HG03571 (cell line): Measurements from ENCODE around the gene CRIM1.

Experiments
- ATAC-seq: cut with Tn5 transposase; IDR thresholded peaks from one replicate; pipeline ENCODE4 v1.9.1; 2021; ENCODE audit not compliant: unreplicated experiment

The CRIM1 gene

DNA sequence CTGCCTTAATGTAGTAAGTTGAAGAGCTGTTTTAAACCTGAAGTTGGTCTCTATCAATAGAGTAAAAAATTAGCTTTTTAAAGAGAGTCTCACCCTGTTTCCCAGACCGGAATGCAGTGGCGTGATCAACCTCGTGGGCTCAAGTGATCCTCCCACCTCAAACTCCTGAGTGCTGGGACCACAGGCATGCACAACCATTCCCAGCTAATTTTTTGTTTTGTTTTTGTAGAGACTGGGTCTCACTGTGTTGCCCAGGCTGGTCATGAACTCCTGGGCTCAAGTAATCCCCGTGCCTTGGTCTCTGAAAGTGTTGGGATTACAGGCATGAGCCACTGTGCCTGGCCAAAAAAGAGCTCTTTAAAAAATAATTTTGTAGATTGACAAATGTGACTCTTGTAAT is 40.3 kb downstream of the CRIM1 start:
- no peak for ATAC-seq

DNA sequence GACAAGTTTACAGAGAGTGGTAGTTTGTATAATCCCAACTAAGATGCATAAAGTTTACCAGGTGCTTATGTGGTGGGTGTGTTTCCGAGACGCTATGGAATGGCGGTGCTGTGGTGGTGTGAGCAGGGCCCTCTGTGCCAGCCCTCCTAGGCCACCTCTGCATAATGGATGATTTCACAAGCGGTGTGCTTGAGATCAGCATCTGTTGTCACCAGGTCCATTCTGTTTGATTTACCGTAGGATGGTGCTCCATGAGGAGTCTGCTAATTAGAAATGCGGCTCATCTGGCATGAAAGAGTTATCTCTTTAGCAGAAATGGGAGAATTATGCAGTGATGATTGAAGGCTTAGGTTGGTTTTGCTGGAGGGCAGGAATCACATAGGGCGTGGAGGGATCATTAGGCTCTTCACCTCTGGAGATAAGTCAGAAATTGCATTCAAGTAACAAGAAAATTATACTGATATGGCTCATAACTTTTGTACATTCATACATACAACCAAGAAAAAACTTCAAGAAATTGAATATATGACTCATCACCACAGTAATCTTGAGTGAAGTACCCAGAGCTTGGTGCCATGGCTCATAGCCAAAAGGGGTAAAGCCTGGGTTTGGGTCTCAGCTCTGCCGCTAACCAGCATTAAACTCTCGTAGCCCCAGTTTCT is 41.4 kb downstream of the CRIM1 start:
- no peak for ATAC-seq

DNA sequence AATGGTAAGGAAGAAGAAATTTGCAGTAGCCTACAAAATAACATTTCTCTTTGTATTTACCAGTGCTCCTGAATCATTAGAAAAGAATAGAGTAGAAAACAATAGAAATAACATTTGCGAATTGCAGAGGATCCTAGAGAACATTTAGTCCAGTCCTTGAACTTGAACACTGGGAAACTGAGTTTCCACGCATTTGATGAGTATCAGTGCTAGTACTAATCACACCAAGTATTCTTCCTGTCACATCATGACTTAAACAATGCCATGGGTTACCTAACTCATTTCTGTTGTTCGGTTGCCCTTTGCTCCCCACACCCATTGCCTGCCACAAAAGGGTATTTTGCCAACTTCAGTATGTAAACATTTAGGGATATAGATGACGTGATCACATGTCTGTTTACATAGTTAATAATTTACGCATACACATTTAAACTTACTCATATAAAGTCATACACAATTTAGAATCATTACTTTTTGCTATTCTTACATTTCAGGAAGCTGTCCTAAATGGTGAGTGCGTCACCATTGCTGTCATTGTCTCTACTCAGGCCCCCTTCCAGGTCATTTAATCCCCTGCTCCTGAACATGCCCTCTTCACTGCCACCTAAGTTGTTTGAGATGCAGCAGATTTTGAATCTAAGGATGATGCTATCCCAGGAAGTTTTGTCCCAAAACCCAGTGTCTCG is 42.3 kb downstream of the CRIM1 start:
- ATAC-seq, result no peak

DNA sequence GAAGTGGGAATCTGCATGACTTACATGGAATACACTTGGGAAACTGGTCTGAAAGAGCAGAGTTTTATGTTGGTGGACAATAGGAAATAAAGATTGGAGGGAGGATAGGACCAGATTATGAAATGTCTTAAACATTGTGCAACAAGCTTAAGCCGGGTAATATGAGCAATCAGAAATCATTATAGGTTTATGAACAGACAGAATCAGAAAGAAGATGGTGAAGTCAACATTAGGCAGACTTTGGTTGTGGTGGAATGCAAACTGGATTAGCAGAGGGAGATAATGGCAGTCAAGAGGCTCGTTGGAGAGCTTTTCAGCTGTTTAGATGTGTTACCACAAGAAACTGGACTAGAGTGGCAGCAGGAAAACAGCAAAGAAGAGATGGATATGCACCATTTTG is 43.5 kb downstream of the CRIM1 start:
- no peak for ATAC-seq

DNA sequence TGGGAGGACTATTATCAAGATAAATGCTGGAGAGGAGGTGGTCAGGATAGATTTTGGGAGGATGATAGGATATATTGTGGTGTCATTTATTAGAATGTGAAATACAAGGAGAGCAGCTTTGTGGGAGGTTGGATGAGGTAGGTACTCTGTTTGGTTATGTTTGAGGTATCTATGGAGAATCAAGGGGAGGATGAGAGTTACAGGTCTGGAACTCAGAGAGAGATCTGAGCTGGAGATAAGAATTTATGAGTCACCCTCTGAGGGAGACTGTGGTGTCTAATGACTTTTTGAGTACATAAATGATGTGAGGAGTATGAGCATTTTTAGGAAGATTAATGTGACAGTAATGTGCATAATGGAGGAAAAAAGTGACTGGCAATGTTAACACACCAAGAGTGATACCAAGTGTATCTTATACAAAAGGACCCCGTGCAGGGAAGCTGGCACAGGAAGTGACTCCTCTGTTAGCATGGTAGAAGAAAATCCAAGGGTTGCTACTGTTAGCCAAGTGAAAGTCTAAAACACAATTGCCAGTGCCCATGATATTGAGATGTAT is 48.2 kb downstream of the CRIM1 start:
- peak; percentile 35 for ATAC-seq

DNA sequence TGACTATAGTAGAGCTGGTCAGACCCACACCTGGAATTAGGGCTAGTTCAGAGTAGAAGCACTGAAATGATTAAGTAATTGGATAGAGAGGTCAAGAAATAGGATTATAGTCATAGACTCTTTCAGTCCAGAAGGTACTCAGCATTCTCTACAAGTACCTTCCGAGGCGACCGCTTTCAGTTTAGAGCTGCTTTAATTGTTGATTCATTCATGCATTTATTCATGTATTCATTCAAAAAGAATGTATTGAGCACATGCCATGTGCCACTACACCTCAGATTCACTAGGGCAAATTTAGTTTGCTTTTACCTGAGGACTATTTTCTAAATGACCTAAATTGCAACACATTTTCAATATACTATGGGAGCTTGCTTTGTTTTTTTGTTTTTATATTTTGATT is 48.7 kb downstream of the CRIM1 start:
- ATAC-seq, result no peak

DNA sequence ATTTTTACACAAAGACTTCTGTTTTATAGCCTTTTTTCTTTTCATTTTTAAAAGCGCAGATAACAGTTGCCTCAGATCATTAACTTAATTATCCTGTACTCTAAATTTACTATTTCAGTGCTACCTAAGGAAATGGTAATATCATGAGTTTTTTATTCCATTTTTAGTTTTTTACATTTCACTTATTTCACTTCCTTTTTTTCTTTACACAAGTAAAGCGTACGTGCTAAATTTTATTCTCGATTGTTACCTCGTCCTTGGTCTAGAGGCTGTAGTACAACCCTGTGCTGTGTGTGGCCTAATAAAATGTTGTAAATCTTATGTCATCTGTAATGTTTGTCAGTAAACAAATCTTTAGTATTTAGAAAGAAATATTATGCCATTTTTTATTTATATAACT is 49.2 kb downstream of the CRIM1 start:
- ATAC-seq, result peak; percentile 59

DNA sequence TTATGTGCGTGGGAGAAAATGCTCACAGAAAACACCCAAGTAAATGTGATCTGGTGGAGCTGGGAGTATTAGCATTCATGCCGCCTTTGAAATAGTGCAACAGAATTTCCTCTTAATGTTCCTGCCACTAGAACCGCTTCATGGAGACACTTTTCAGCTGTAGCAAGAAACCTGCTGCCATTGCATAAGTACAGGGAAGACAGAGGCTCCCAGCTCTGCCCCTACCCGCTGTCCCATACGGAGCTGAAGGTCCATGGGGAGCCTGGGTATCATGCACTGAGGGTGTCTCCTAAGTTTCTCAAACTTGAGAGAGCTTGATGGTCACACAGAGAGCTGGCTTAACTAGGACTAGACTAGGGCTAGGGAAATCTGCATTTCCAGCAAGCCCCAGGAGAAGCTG is 49.6 kb downstream of the CRIM1 start:
- ATAC-seq, result no peak

DNA sequence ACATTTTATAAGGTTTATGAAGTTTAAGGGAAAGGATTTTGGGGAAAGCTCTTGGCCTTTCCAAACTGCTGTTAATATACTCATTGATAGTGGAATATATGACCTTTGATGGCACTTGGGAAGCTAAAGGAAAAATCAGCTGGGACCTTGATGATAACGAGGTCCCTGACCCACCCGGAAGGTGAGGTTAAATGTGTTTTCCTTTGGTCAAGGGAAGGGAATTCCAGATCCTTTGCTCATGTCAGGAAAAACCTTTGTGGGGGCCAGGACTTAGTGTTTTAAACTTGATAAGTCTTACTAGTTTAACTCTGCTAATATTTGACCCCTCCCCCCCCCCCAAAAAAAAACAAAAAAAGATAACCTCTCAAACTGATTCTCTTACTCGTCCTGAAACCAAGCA is 50.7 kb downstream of the CRIM1 start:
- ATAC-seq, result no peak

DNA sequence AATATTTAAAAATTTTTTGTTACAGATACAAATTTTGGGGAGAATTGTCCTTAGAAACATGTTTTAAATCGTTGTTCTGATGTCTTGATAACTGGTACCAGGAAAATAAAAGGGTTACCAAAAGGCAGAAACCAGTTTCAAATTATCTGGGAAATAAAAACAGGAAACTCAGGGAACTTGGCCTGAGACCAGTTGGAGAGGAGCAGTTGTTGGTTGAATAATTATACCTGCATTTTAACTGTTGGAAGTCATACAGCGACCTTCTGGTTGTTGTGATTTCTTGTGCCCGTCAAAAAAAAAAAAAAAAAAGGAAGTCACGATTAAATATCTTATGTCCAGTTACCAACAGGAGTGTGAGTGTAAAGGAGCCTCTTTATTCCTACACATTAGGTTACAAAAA is 51.8 kb downstream of the CRIM1 start:
- no peak for ATAC-seq

DNA sequence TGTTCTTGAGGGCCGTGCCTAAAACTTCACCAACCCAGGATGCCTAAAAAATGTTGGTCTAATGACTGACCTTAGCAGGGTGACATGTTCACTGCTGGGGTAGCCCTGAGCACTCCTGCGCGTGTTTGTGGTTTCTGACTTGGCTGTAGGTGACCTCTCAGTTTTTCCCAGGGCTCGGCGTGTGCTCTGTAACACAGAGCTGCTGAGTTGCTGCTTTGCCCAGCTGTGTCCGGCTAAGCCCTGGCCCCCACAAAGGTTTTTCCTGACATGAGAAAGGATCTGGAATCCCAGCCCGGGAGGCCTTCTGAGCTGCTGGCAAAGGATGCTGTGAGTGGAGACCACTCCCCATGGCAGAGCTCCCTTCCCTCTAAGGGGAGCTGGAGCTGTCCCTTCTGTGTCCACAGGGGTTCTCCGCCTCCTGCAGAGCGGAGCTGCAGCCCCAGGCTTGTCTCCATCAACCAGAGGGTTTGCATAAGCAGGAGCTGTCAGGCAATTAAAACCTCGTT is 52.7 kb downstream of the CRIM1 start:
- ATAC-seq, result no peak

DNA sequence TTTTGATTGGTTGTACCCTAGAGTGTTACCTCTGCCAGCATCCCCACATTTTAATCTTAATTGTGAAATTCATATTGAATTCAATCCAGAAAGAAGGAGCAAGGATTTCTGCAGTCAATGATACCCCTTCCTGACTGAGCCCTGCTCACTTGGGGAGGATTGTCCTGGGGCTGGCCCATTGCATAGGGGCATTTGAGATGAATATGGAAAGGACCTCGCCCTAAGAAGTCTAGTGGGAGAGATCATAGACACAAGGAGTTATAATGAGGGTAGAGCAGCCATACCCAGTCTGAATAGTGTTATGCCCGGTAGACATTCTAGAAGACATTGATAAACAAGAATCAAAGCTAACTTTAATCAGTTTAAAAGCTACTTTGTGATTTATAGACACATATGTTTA is 53.8 kb downstream of the CRIM1 start:
- no peak for ATAC-seq

DNA sequence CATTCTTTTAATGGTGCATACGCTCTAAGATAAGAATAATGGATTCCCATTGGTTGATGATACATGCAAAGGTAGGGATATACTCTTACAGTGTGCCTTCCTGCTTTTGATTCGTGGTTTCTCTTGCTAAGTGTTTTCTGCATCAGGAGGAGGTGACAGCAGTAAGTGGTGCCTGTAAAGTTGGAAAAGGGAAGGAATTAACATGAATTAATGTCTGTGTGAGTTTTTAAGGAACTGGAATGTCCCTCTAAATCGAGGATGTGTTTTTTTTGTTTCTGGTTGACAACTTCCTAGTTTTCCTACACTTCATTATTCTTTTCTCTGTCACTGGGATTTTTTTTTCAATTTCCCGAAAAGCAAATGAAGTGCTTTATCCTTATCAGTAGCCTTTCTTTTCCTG is 54.4 kb downstream of the CRIM1 start:
- ATAC-seq, result no peak

DNA sequence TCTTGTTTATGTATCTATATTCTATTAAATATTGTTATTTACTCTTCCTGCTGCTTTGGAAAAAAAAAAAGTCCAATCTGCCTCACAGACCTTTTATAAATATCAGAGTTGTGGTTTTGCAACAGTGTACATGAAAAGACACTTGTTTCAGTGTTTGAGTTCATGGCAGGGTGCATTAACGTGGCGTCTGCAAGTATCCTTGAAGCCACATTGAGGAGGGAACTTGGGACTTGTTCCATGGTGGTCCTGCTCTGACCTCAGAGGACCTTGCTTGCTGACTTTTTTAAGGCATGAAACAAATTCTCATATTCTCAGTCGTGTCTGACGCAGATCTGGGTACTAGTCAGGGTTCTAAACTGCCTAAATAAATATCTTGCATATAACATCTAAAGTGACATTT is 55.1 kb downstream of the CRIM1 start:
- no peak for ATAC-seq

DNA sequence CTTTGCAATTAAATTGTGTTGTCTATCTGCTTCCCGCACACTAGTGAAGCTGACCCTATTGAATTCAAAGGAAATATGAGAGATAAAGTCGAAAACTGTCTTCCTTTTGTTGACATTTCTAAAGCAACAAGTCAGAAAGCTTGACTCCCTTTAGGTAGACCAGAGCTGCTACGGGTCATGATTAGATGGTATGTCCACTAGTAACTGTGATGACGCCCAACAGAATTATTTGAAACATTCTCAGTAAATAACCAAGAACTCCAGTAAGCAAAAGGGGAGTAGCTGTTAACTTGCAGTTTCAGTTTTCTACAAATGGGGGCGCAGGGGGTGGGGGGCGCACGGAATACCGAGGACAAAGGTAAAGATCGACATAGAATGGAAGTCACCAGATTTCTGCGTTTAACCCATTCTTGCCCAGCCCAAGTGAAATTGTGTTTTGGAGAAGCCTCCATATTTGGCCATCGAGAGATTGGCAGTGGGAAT is 56.4 kb downstream of the CRIM1 start:
- no peak for ATAC-seq

DNA sequence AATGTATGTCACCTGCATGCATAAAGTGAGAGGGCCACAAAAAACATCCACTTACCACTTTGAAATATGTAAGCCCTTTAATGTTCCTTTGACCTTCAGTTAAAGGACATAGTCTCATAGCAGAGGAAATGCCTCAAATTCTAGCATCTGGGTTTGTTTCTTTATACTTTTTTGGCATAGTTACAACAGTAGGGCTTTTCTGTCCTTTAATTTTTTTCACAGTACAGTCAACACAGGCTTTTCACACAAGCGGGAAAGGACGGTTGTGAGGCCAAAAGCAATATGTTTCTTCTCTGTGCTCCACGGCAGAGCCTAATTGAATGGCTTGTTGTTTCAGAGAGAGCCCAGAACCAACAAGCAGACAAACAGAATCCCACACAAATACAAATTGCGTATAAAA is 57.6 kb downstream of the CRIM1 start:
- no peak for ATAC-seq

DNA sequence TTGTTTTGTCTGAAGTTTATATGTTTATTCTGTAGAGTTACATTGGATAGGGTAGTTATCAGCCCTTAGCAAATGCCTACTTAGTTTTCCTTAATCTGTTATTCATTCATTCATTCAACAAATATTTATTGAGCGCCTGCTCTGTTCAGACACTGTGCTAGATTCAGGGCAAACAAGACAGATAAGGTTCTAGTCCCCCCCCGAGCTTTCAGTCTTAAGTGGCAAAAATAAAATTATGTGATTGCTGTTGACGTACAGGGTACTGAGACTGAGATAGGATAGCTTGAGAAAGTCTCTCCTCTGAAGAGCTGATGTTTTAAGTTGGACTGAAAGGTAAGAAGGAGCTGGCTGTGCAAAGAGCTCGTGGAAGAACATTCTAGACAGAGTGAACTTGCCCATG is 58.7 kb downstream of the CRIM1 start:
- no peak for ATAC-seq

DNA sequence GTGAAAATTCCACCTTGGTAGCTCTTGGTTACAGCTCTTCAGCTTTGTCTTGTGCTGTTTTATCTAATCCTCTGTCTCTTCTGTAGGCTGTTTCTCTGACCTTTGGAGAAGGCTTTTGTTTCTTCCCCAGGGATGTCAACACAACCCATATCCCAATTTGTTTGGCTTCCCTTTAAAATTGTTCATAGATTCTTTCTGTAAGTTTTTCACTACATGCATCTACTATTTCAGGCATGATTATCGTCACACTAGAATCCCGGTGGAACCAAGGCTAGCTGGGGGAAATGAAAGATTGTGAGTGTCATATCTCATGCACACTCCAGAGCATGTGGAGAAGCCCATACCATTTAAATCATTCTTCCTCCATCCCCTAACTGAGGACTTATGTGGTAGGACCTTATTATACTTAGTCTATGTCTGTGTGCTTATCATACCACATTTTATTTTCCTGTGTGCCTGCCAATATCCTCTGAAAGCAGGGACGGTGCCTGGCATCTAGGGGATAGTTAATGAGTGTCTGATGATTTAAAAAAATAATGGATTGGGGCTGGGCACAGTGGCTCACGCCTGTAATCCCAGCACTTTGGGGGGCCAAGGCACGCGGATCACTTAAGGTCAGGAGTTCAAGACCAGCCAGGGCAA is 59.9 kb downstream of the CRIM1 start:
- ATAC-seq, result no peak

DNA sequence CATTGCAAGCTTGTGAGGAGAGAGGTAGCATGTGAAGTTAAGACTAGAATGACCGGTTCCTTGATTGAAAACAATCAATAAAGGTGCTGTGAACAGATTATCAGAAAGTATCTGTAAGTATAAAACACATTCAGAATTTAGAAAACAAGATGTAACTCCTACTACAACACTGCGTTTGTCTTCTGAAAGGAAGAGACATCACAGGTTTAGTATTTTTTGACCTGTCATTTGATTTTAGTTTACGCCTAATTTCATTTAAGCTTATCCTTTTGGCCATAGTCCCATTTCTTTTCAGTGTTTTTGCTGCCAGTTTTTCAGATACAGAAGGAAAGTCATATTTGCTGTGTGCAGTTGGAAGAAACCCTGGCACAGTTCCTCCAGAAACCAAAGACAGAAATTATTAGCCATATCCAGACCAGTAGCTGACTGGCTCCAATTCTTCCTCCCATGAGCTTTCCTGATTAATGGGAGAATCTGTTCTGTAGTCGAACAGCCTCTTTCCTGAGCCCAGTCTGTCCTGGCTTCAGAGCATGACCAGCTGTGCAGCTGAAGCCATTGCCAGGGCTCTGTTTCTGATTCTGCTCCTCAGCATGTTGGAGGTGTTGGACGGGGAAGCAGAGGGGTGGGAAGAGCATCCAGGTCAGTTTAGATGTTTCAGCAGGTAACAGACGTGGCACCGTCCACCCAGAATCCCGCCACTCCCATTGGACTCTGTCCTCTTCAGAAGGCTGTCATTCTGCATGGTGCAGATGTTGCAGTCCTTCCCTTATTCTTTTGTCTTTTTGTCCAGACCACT is 61.0 kb downstream of the CRIM1 start:
- no peak for ATAC-seq

DNA sequence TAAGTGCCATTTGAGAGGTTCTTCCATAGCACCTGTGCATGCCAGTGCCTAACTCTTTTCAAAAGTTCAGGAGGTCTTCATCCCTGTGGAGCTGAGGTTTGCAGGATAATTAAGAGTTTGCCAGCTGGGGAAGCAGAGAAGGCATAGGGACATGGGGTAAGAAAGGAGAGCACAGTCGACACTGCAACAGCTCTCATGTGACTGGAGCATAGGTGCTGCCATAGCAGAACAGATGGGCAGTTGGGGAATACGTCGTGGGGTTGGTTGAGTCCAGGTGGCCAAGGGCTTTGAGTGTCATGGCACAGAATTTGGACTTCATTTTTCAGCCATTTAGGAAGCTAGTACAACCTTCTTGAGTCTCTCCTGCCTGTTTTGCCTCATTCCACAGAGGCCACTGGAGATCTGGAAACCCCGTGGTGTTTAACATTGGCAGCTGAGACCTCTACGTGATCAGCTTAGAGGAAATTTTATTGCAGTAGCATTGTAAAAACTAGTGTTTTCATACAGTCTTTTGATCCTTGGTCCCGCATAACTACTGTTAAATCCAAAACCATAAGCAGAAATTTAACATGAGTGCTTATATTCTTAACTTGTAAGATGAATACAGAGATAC is 65.1 kb downstream of the CRIM1 start:
- no peak for ATAC-seq

DNA sequence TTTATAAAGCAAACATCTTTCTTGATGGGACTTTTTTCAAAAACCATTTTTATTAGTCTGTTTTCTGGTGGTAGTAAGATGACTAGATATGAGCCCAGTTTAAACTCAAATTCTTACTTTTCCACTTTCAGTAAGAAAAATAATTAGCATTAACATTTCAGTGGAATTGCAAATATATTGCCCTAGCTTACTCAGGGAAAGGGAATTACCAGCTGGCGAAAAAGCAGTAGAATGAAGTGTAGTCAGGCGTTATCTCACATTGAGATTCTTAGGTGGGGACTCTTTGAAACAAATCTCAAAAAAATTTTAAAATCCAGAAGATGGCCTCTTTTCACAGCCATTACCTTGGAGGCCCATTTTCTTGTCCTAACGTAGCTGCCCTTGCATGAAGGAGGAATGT is 65.8 kb downstream of the CRIM1 start:
- no peak for ATAC-seq
